Hepatocyte (in vitro differentiated cells): ENCODE data around the gene KCNB1.

Experiments
- CTCF ChIP-seq: fragments of 200-600 bp; sonication (generic); IDR thresholded peaks from 2 replicates; pipeline ENCODE4 v1.5.1; 2016; ENCODE audit warnings: antibody characterized with exemption, mild to moderate bottlenecking; ENCODE audit not compliant: poor library complexity
- EZH2phosphoT487 ChIP-seq: fragments of 200-600 bp; sonication (generic); IDR thresholded peaks from one replicate; pipeline ENCODE4 v1.6.1; 2018; ENCODE audit warnings: antibody characterized with exemption, mild to moderate bottlenecking, low read depth, moderate library complexity; ENCODE audit not compliant: unreplicated experiment, severe bottlenecking

GRCh38 chr20:49393803-49394202 lies 88.7 kb downstream of the KCNB1 start:
- no peak for TF ChIP-seq CTCF
- TF ChIP-seq EZH2phosphoT487: no peak
